NCI-H2029 treated with DMSO at 0.1 percent for 48 hours (cell line): ENCODE data around the gene GXYLT2.

Source experiments
- DNase-seq: peaks from one replicate; lab custom pipeline; 2025; lab: John Stamatoyannopoulos, UW

The GXYLT2 gene, protein sequence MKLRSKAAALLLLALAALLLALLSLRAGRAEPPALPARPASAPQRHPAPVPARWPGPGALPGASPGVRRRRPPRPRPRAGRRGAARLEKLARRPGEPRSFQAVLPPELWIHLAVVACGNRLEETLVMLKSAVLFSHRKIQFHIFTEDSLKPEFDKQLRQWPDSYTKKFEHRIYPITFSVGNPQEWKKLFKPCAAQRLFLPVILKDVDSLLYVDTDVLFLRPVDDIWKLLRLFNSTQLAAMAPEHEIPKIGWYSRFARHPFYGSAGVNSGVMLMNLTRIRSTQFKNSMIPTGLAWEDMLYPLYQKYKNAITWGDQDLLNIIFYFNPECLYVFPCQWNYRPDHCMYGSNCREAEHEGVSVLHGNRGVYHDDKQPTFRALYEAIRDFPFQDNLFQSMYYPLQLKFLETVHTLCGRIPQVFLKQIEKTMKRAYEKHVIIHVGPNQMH

DNA sequence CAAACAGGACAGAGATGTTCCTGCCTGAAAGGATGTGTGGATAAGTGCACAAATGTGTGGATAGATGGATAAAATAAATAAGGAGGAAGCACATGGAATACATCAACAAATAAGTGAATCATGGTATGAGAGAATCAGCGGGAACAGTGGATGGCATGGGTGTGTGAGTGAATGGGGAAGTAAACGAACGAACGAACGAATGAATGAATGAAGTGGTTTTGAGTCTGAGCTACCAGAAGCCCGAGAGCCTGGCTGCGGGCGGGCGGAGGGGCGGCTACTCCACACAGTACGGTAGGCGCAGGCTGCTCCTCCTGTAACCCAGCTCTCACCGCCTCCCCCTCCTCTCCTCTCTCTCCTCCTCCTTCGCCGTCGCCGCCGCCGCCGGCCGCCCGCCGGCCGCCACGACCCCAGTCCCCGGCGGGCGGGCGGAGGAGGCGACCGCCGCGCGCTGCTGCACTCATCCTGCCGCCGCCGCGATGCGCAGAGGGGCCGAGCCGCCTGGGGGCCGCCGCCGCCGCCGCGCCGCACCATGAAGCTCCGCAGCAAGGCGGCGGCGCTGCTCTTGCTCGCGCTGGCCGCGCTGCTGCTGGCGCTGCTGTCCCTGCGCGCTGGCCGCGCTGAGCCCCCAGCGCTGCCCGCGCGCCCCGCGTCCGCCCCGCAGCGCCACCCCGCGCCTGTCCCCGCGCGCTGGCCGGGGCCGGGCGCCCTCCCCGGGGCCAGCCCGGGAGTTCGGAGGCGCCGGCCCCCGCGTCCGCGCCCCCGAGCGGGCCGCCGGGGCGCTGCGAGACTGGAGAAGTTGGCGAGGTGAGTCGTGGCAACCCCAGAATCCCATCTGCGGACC is at the start of gene GXYLT2:
Gene GXYLT2, plus strand, starts transcription at position 342 of the 841 bp plus-strand sequence. Its CDS starts 188 bp downstream, at position 530.
- peak; percentile 28 for DNase-seq

DNA sequence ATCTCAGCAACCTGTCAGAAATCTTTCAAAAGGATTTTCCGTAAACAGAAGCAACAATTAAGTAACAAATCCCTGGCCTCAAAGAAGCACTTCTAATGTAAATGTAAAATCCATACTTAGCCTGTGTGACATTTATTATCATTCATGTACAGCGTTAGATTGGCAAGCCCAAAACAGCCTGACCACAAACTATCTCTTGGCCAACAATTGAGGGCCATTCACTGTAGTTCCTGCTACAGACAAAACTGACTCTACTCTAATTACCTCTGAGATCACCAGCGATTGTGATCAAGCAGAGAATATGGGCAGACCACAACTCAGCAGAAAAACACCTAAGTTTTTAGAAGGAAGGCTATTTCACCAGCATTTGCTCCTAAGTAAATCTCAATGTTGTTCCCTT is 48.8 kb upstream of the GXYLT2 start:
- DNase-seq: peak; percentile 28

DNA sequence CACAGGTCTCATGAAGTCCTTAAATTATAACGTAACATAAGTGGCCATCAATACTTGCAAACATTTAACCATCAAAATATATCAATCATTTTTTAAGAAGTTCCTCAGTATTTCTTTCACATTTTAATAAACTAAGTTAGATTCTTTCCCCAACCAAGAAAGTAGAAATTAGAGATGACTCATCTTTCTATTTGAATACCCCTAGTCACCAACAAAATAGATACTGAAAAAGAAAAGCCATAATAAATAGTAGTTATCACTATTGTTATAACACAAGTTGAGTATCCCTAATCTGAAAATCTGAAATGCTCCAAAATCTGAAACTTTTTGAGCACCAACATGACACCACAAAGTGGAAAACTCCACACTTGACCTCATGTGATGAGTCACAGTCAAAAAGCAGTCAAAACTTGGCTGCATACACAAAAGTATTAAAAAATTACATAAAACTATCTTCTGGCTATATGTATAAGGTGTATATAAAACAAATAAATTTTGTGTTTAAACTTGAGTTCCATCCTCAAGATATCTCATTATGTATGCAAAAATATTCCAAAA is 43.3 kb upstream of the GXYLT2 start:
- DNase-seq: no peak

DNA sequence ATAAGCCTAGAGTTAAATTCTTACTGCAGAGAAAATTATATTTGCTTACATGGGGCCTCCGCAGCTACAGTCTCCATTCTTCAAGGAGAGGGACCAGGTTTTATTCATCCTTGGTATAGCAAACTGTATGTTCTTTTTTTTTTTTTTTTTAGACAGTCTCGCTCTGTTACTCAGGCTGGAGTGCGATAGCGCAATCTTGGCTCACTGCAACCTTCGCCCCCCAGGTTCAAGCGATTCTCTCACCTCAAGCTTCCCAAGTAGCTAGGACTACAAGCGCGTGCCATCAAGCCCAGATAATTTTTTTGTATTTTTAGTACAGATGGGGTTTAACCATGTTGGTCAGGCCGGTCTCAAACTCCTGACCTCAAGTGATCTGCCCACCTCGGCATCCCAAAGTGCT is 41.7 kb upstream of the GXYLT2 start:
- no peak for DNase-seq

DNA sequence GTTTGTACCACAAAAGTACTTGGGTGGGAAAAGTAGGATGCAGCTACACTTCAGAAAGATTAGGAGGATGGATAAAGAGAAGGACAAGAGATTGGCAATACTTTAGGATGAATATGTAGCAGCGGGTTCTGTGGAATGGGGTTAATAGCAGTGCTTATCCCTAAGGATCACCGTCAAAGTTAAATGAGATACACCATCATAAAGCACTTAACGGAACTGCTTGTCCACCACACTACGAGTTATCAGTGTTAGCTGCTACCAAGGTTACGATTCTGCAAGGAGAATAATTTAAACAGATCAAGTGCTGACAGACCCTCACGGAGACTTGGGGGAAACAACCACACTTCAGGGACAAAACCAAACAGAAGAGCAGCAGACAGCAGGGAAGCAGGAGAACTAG is 40.6 kb upstream of the GXYLT2 start:
- no peak for DNase-seq

DNA sequence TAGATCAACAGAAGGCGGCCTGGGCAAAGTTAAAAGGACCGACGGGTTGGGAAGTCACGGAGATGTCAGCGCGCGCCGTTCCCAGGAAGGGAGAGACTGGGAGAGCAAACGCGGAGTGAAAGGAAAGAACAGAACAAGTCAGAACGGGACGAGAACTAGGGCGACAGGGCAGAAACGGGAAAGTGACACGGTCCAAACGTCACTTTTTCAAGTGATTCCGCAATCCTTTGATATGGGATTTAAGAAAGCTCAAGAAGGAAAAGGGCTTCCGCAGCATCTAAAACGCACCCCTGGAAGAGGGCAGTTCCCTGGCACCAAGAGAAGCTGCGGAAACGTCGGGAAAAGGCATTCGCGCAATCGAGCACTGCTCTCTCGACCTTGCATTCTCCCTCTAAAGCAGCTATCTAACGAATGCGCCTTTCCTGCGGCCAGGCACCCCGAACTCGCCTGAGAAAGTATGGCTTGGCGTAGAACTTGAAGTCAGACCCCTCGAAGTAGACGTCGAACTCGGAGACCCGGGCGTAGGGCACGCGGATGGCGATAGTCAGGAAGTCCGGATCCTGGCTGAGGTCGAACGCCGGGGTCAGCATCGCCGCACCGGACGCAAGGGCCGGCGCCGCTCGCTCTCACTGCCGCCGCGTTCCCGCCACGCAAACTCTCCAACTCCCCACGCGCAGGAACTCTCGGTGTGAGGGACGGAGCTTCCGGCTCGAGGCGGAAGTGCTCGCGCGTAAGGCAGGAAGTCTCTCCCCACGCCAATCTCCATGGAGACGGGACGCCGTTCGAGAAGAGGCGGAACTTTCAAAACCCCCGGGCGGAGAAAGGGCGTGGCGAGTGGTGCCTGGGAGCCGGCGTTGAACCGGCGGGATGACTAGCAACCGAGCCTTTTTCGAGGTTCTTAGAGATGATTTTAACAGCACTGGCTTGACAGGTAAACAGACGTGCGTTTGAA is 39.8 kb upstream of the GXYLT2 start, which contains the start of gene SHQ1:
Gene SHQ1, minus strand, starts transcription at position 695 of the 952 bp plus-strand sequence. Its CDS starts 105 bp downstream, at position 590.
- DNase-seq: no peak

DNA sequence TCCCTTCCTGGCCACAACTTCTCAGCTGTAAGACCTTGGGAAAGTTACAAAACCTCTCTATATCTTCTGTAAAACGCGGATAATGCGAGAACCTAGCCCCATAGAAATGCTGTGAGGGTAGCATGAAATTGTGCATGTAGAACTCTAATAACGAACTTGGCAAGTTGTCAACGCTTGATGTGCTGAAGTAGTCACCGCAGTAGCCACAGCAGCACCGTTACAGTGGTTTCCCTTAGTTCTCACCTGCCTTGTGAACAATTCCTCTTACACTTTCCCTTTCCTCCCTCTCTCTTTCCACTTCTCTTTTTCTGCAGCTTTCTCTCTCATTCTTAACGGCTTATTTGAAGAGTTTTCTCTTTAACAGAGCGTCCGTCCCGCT is 39.2 kb upstream of the GXYLT2 start:
- DNase-seq: no peak

DNA sequence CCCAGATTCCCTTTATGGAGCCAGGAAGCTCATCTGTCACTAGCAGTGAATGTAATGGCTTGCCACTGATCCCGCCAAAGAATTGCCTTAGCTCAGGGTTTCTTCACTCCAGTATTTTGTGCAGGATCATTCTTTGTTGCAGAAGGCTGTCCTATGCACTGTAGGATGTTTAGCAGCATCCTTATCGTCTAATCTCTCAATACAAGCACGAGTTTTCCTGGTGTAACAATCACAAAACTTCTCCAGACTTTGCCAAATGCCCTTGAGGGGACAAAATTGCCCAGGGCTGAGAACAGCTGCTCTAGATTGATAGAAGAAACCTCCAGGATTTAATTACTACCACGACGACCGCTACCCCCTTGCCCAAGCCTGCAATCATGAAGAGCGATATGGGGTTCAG is 32.8 kb upstream of the GXYLT2 start:
- DNase-seq: no peak

DNA sequence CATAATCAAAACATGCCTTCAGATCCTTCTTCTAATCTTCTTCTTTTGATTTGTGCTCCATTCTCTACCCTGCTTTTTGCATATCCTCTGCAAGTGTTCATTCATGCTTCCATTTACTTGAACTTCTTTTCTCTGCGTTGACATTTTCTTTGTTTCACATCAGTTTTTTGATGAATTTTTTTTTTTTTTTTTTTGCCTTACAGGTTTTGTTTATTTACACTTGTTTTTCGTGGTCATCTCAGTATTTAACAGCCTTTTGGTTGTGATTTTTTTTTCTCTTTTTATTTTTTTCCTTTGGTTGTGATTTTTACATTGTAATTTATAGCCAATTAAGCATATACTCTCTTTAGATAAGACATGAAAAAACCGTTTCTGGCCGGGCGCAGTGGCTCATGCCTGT is 27.8 kb upstream of the GXYLT2 start:
- no peak for DNase-seq

DNA sequence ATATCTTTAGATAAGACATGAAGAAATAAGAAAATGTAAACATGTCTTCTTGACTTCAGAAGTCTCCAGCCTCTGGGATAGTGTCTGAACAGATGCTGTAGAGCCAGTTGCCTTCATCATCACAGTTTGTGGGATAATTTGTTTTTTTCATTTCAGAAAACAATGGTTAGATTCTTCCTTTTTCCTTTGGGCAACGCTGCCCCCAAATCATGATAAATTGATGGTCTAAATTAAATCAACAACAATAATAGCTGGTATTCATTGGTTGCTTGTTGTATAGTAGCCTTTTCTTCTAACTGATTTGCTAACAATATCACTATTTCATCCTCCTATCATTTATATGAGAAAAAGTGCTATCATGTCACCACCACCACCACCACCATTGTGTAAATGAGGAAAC is 27.0 kb upstream of the GXYLT2 start:
- no peak for DNase-seq

DNA sequence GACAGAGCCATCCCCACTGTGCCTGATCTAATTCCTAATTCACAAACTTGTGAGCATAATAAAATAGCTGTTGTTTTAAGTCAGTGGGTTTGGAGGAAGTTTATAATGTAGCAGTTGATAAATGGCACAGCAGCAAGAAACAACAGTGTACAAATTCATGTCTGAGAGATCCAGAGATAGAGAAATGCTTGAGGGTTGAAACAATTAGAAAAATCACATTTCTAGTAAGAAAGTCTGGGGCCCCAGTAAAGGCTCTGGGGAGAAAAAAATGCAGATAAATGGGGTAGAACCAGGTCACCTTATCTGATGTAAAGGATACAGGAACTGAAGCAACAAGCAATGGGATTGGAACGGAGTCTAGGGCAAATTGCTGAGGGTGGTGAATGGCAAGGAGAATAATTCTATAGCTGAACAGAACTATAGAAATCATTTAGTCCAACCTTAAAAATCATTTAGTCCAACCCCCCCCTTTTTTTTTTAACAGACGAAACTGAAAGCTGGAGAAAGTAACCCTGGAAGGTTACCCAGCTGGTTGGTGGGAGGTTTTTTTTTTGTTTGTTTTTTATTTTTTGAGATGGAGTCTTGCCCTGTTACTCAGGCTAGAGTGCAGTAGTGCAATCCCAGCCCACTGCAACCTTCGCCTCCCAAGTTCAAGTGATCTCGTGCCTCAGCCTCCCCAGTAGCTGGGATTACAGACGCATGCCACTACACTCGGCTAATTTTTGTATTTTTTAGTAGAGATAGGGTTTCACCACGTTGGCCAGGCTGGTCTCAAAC is 25.3 kb upstream of the GXYLT2 start:
- no peak for DNase-seq

DNA sequence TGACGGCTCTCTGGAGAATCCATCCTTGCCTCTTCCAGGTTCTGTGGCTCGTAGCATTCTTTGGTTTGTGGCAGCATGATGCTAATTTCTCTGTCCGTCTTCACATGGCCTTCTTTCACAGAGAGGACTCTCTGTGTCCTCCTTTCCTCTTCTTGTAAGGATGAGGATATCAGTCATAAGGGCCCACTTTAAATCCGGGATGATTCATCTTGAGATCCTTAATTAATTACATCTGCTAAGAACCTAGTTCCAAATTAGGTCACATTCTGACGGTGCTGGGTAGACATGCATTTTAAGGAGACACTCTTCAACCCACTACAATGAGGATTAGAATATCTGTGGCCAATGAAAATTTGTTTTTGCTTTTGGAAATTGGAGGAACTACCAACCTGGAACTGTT is 15.7 kb upstream of the GXYLT2 start:
- DNase-seq: no peak

DNA sequence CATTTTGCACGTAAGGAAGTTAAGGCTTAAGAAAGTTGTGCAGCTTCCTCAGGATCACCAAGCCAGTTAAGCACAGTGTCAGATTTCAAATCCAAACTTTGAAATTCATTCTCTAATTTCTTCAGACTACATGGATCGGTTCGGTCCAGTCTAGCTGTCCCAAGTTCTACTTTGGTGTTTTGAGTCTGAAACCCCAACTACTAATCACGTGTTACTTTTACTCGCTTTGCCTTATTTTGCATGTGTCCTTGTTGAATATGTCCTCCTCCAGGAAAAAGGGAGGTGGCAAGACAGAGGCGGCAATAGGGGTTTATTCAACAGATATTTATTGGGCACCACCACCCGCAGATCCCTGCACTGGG is 522 bp upstream of the GXYLT2 start:
- DNase-seq: no peak

DNA sequence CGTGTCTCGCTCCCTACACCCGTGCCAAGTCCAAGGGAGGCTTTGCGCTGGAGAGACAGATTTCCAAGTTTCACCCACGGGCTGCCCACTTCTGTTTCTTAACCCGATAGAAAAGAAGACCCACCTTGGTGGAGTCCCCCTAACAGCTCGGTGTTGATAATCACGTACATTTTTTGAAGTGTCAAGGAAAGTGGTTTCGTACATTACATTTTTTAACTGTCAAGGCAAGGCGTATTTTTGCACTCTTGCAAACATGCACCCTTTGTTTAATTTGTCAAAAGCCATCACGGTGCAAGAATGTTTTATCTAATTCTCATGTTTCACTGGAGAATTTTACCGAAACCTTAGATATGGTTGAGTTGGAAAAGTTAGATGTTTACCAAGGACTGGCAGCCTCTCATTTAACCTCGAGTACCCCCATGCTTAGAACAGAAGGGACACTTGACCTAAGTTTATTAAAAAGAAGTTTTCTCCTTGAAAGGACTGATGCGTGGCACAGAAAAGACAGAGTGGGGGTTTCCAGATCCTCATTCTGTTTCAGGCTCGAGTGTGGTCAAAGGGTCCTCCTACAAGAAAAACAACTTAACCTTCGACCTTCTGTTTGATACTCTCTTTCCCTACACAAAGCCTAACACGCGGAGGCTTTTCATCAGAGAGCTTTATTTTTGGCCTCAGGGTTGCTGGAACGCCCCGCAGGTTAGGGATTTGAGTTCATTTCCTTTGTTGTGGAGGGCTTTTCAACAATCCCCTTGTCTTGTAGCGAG is 882 bp downstream of the GXYLT2 start:
- DNase-seq: no peak

DNA sequence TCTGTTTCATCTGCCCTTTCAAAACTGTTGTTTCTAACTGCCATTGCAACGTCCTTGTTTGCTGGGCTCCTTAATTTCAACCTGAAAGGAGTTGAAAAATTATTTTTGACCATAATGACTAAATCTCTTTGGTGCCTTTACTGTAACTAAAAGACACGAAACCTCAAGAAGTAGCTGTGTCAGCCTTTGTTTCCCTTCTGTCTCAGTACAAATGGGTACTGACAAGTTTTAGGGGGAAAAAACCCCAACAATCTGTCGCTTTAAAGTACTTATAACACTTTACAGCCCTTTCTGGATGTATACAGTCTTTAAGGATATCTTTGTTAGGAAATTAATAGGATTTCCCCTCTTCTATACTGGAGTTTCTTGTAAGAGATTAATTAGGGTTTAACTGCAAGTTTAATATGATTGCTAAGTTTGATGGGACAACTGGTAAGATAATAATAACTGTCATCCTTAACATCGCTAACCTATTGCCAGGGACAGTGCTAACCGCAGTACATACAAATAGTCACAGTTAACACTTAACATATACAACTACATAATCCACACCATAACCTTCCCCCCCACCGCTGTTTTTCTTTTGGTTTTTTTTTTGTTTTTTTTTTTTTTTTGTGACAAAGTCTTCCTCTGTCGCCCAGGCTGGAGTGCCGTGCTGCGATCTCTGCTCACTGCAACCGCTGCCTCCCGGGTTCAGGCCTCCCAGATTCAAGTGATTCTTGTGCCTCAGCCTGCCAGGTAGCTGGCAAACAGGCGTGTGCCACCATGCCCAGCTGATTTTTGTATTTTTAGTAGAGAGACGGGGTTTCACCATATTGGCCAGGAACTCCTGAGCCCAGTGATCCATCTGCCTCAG is 1.7 kb downstream of the GXYLT2 start:
- no peak for DNase-seq

DNA sequence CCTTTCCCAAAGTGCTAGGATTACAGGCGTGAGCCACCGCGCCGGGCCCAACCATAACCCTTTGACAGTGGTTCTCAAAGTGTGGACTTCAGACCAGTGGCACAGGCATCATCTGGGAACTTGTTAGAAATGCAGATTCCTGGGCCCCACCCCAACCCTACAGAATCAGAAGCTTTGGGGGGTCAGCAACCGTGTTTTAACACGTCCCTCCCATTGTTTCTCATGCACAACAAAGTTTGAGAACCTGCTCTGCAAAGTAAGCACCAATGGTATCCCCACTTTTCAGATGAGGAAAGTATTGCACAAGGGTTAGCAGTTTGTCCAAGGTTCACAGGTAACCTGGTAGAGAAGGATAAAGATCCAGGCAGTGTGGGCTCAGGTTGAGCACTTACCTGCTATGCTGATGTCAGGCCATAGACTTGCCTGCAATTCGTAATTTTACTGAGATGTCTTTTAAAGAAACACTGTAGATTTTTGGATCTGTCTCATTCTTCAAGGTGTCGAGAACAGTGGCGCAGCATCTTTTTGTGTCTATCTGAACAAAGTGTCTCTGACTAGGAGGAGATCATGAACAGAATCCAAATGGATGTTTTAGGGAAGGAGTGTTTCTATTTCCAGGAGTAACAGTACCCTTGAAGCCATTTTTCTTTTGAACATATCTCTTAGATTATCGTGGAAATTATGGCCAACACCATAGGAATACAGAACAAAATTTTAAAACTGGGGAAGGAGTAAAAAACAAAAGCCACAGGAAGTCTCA is 2.5 kb downstream of the GXYLT2 start:
- no peak for DNase-seq

DNA sequence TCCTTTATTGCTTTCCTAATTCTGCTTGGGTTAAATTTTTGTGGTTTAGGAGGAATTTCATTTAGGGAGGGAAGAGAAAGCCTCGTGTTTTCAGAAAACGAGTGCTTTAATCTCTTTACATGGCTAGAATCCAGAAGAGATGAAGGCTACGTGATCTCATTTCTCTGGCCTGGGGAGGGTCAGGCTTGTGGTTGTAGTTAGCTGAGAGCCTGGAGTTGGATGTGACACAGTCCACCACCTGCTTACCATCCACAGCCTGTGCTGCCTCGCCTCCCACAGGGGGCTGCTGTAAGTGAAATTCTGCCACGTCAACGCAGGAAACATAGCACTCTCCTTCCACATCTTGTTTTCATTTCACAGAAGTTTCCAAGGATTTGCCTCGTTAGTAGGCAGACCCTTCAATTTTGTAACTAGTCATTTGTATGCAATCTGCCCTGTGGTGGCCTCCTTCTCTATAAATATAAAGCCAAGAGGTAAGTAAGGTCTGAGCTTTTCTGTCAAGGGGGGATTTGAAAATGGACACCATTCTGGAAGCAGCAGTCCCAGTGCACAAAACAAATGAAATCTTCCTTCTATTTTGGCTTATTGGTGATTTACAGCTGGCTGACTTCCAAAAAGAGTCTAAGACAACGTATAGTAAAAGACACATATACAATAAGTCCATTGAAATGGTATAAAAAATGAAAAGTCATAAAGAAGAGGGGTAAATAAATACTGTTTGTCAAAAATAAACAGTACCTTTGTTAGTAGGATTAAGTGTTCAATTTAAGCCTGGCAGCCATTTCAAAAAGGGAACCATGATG is 3.4 kb downstream of the GXYLT2 start:
- DNase-seq: no peak
